PFSK-1 (cell line): ENCODE measurements around the gene C6orf15.

Source experiments
- FOXP2 ChIP-seq: optimal IDR thresholded peaks from 2 replicates; pipeline ENCODE3; 2011; ENCODE audit warnings: borderline replicate concordance, control low read depth, inconsistent platforms; ENCODE audit not compliant: insufficient read depth; ENCODE audit errors: extremely low read length, extremely low read depth
- POLR2AphosphoS5 ChIP-seq: IDR thresholded peaks from 2 replicates; pipeline ENCODE4 v1.6.1; 2012; ENCODE audit warnings: low read depth, mild to moderate bottlenecking, control low read depth, low read length, moderate library complexity
- REST ChIP-seq, 2 experiments: IDR thresholded peaks; 2 replicates each; pipeline versions ENCODE4 v1.6.1 to v1.8.0; 2011 to 2012; ENCODE audit warnings: low read depth in 2 of 2, low read length in 2 of 2, control low read depth in 1 of 2, inconsistent platforms in 1 of 2, mild to moderate bottlenecking in 1 of 2, moderate library complexity in 1 of 2; ENCODE audit not compliant: insufficient read depth in 1 of 2
- SIN3A ChIP-seq: IDR thresholded peaks from 2 replicates; pipeline ENCODE4 v1.6.1; 2012; ENCODE audit warnings: mild to moderate bottlenecking, low read length, moderate library complexity, borderline replicate concordance; ENCODE audit not compliant: insufficient read depth
- TAF1 ChIP-seq: IDR thresholded peaks from 2 replicates; pipeline ENCODE4 v1.6.1; 2012; ENCODE audit warnings: low read length, control low read depth, borderline replicate concordance; ENCODE audit not compliant: insufficient read depth

The C6orf15 gene

DNA sequence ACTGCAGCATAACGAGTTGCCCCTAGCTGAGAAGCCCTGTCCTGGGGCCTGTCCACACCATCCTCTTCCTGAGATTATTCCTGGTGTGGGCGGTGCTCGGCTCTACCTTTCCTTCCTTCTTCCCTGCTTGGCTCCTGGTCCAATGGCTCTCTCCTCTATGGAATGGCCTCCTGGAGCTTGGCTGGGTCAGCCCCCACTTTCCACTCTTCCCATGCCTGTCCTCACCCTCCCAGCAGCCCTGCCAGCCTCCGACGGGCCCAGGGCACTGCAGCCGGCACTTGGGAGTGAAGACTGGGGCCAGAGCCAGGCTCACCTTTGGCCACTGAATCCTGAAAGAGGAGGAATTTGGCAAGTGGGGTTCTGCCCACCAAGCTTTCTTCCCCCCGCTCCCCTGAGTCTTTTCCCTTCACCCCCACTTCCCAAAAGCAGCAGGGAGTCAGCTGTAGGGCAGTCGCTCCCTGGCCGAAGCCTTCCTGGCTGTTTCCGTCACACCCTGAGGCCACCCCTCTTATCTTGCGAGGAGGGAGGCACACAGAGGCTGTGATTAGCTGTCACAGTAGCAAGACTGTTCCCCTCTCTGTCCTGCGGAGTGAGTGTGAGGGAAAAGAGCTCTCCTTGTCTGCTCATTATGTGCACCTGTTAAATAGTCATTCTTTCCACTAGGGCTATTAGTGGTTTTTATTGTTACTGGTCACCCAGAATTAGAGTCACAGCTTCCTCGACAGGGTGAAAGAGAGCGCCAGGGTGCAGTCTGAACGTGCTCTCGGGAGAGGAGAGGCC is 14.2 kb upstream of the C6orf15 start:
- TF ChIP-seq TAF1 (no peak), REST (IDR thresholded peaks at IDR 0.05; ENCODE audit: insufficient read depth in 1 of 2, low read depth in 2 of 2, low read length in 2 of 2) (no peak), POLR2AphosphoS5 (no peak), SIN3A (no peak), FOXP2 (no peak)

GRCh38 chr6:31125586-31126363 is 13.4 kb upstream of the C6orf15 start:
- TF ChIP-seq POLR2AphosphoS5 = no peak
- TF ChIP-seq FOXP2 = no peak
- TF ChIP-seq REST (IDR thresholded peaks at IDR 0.05; ENCODE audit: insufficient read depth in 1 of 2, low read depth in 2 of 2, low read length in 2 of 2) = no peak
- no peak for TF ChIP-seq TAF1
- TF ChIP-seq SIN3A = no peak

GRCh38 chr6:31125162-31125561 is 12.8 kb upstream of the C6orf15 start:
- no peak for TF ChIP-seq POLR2AphosphoS5
- no peak for TF ChIP-seq FOXP2
- no peak for TF ChIP-seq SIN3A
- no peak for TF ChIP-seq TAF1
- TF ChIP-seq REST (IDR thresholded peaks at IDR 0.05; ENCODE audit: insufficient read depth in 1 of 2, low read depth in 2 of 2, low read length in 2 of 2) = no peak

- TF ChIP-seq TAF1 = no peak
- TF ChIP-seq POLR2AphosphoS5 = no peak
- TF ChIP-seq FOXP2 = no peak
- TF ChIP-seq SIN3A = no peak
- TF ChIP-seq REST (IDR thresholded peaks at IDR 0.05; ENCODE audit: insufficient read depth in 1 of 2, low read depth in 2 of 2, low read length in 2 of 2) = no peak
These were observed 10.7 kb upstream of the C6orf15 start for GRCh38 chr6:31122791-31123706.
